Activated naive CD4-positive, alpha-beta T cell treated with anti-CD3 and anti-CD28 coated beads, Interleukin-2, amount 50 U/mL, for 24 hours (primary cell): ENCODE results near the gene RSPH3.
A peak's percentile ranks its signal among the peaks of the same experiment; 100 is the strongest.
"Not testable (repeated sequence)": the region's sequence is repeated elsewhere in the genome, so short reads cannot be mapped to it uniquely, and the experiment has no call there.

Experiments used
- H3K27ac Mint-ChIP-seq: one replicate; pipeline ENCODE4 v1.8.0; 2021; ENCODE audit warnings: mild to moderate bottlenecking, mixed read lengths
- H3K27me3 Mint-ChIP-seq: one replicate; pipeline ENCODE4 v1.8.0; 2021; ENCODE audit warnings: mixed read lengths
- H3K36me3 Mint-ChIP-seq: one replicate; pipeline ENCODE4 v1.8.0; 2021; ENCODE audit warnings: mixed read lengths
- H3K4me1 Mint-ChIP-seq: one replicate; pipeline ENCODE4 v1.8.0; 2021; ENCODE audit warnings: mixed read lengths
- H3K4me3 Mint-ChIP-seq: one replicate; pipeline ENCODE4 v1.8.0; 2021; ENCODE audit warnings: mild to moderate bottlenecking, mixed read lengths
- H3K9me3 Mint-ChIP-seq: one replicate; pipeline ENCODE4 v1.8.0; 2021; ENCODE audit warnings: mixed read lengths

The RSPH3 gene, protein sequence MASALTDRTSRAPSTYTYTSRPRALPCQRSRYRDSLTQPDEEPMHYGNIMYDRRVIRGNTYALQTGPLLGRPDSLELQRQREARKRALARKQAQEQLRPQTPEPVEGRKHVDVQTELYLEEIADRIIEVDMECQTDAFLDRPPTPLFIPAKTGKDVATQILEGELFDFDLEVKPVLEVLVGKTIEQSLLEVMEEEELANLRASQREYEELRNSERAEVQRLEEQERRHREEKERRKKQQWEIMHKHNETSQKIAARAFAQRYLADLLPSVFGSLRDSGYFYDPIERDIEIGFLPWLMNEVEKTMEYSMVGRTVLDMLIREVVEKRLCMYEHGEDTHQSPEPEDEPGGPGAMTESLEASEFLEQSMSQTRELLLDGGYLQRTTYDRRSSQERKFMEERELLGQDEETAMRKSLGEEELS

DNA sequence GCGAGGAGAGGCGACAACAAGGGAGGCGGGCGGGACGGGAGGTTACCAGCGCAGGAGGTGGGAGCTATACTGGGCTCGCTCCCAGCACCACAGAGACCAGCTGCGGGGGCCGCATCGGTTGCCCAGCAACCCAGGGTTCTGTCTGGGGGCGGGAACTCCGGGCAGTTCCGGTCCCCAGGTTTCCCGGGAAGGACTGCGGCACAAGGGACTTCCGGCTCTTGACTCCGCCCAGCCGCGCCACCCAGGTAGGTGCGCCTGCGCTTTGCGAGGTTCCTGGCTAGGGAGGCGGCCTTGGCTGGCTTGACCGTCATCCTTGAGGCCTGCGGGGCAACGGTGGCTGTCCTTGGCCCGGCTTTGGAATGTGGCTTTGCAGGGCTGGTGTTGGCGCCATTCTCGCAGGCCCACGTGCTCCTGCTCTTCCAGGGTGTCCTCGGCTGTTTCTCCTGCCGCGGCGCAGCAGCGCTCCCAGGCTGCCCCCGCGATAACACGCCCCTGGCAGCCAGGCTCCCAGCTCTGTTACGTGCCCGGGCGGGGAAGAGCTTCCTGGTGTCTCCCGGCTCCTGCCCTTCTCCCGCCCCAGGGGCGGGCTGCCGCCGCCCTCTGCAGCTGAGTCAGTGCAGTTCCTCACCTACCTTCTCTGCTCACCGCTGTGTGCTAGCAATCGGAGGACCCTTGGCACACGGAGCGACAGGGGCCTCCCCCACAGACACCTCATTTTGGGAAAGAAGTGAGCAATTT lies at the start of gene RSPH3:
TSS of gene RSPH3 (minus strand) at position 537 of the 738 bp plus-strand sequence. CDS start 652 bp downstream, outside the sequence.
- Mint-ChIP-seq H3K36me3 (peaks cover 9% of the 10 kb centered on the region), H3K4me1 (peaks cover 44% of the 10 kb centered on the region), H3K4me3 (peak within 1 kb of the TSS; percentile 95), H3K9me3 (peaks cover 5% of the 10 kb centered on the region), H3K27me3 (no peaks in the 10 kb centered on the region), H3K27ac (peak within 1 kb of the TSS; percentile 96)

DNA sequence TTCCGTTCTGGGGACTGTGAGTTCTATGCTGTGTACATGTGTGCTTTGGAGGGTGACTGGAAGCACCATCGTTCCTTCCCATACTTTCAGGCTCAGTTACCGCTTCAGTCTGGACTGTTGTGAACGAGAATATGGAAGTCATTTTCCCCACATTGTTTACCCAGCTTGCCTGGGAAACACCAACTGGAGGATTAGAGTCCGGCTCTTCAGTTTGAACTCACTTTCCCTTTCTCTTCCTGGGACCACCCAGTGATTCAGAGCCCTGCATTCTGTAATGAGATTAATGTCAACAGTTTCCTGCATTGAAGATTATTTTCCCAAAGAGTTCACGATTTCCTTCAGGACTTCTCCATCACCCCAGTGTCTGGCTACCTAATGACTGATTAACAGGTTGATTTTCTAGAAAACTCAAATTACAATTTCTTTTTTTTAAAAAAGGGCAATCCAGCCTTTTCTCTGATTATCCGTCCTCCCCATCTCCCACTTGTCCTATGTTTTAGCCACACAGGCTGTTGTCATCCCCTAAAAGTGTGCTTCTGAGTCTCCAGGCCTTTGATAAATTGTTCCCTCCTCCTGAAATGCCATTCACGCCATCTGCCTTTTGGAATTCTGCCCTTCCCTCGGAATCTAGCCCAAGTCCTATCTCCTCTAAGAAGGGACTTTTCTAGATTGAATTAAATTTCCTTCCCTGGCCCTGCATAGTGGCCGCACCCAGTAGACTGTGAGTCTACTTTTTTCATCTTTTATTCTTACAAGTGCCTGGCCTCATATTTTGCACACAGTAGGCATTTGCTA lies 48.1 kb upstream of the RSPH3 start:
- H3K4me3 Mint-ChIP-seq, result no peak overlapping the region
- no peaks in the 10 kb centered on the region for H3K27me3 Mint-ChIP-seq
- H3K4me1 Mint-ChIP-seq, result peaks cover 30% of the 10 kb centered on the region
- H3K27ac Mint-ChIP-seq, result peak overlapping the region; percentile 52
- H3K36me3 Mint-ChIP-seq, result peaks cover 13% of the 10 kb centered on the region
- no peaks in the 10 kb centered on the region for H3K9me3 Mint-ChIP-seq

DNA sequence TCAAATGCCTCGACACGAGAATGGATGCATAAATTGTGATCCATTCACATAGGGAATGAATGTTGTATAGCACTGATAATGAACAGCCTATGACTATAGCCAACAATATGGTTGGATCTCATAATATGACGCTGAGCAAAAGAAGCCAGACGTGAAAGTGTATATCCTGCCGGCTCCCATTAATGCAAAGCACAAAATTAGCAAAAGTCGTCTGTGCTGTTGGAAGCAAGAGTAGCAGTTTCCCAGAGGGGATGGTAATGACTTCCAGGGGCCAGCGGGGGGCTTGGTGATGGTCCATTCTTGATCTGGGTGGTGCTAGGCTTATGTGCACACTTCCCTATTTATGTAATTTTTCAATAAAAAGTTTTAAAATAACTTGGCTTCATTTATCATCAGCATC lies 45.8 kb upstream of the RSPH3 start:
- peak overlapping the region; percentile 96 for H3K4me3 Mint-ChIP-seq
- peak overlapping the region; percentile 98 for H3K27ac Mint-ChIP-seq
- peaks cover 42% of the 10 kb centered on the region for H3K4me1 Mint-ChIP-seq
- H3K36me3 Mint-ChIP-seq, result peaks cover 34% of the 10 kb centered on the region
- H3K27me3 Mint-ChIP-seq, result no peaks in the 10 kb centered on the region
- H3K9me3 Mint-ChIP-seq, result no peaks in the 10 kb centered on the region

DNA sequence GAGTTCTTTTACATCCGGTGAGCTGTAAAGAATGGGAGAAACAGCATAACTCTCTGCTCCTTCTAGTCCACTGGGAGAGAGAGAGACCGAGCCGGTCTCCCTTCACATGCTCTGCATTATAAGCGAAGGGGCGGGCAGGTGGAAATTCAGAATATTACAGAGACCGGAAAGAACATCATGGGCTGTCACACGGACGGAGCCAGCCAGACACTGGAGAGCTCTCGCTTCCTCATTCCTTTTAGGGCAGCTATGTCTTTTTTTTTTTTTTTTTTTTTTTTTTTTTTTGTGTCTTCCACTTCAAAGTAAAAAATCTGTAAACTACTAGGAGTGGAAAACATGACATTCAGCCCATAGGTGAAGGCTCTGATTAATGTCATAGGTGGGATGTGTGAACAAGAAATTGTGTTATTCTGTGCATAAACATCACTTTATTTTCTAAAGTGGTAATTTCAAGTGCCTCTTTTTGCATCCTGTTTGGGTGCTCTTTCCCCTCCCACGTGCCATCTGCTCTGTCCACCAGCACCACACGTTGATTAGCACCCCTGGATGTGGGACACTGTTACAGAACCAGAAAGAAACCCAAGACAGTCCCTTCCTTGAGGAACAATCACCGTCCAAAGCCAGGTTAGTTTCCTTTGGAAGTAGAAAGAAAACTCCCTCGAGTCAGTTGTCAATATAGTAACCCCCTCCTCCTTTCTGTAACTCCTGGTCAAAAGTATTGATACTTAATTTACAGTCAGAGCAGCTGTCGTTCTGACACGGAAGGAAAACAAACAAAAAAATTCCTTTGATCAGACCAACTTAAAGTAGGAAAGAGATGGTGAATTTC lies 45.1 kb upstream of the RSPH3 start, which contains the start of gene TAGAP:
TSS of gene TAGAP (minus strand) at position 93 of the 829 bp plus-strand sequence. CDS start 845 bp downstream, outside the sequence.
- Mint-ChIP-seq H3K27me3 (no peaks in the 10 kb centered on the region), H3K4me3 (peak within 1 kb of the TSS; percentile 96), H3K27ac (peak within 1 kb of the TSS; percentile 98), H3K9me3 (no peaks in the 10 kb centered on the region), H3K4me1 (peaks cover 43% of the 10 kb centered on the region), H3K36me3 (peaks cover 40% of the 10 kb centered on the region)

DNA sequence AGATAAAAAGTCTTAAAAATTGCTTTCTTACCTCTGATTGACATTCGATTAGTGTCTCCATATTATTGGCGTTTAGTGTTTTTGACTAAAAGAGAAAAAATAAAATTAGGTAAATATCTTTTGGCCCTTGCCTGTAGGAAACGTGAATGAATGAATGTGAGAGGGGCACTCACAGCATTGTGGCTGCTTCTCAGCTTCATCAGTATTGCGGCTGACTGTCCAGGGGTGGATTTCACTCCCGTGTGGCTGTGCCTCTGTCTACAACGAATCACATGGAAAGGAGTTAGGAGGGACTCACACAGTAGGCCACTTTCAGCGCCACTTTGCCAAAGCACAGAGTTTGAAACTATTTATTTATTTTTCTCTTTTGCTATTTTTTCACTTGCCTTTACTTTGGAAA lies 43.9 kb upstream of the RSPH3 start:
- peak overlapping the region; percentile 98 for H3K27ac Mint-ChIP-seq
- H3K9me3 Mint-ChIP-seq, result no peaks in the 10 kb centered on the region
- H3K27me3 Mint-ChIP-seq, result no peaks in the 10 kb centered on the region
- H3K36me3 Mint-ChIP-seq, result peaks cover 50% of the 10 kb centered on the region
- H3K4me1 Mint-ChIP-seq, result peaks cover 53% of the 10 kb centered on the region
- H3K4me3 Mint-ChIP-seq, result peak overlapping the region; percentile 96

DNA sequence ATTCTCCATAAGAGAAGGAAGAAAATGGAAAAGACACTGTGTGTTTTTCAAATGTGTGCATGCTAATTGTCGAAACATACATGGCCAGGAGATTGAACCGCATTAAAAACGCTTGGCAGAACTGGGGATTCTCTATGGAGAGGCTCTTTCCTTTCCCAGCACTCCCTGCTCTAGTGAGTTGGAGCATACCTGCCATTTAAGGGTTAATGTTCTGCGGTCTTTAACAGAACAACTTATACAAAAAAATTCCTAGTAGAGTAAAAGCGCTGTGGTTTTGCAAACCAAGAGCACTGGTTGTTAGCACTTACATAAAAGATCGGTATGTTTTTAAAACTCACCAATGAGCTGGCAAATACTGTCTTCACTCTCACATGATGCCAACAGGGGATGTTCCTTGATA lies 43.2 kb upstream of the RSPH3 start:
- H3K27me3 Mint-ChIP-seq, result no peaks in the 10 kb centered on the region
- peak overlapping the region; percentile 98 for H3K27ac Mint-ChIP-seq
- peaks cover 54% of the 10 kb centered on the region for H3K4me1 Mint-ChIP-seq
- H3K36me3 Mint-ChIP-seq, result peaks cover 53% of the 10 kb centered on the region
- H3K9me3 Mint-ChIP-seq, result no peaks in the 10 kb centered on the region
- H3K4me3 Mint-ChIP-seq, result peak overlapping the region; percentile 96

DNA sequence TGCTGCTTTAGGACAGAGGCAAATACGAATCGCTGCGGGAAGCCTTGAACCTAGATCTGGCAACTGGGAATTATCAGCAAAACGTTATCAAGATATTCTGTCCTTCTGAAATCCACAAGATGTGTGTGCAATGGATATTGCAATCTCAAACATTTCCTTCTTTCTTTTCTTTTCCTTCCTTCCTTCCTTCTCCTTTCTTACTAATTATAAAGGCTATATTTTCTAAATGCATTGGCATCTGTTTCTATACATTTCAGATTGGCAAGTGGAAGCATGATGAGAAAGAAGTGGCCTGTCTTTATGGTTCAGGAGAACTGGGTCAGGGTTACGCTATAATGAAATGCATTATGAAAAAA lies 42.8 kb upstream of the RSPH3 start:
- Mint-ChIP-seq H3K36me3 (peaks cover 53% of the 10 kb centered on the region), H3K27me3 (no peaks in the 10 kb centered on the region), H3K4me1 (peaks cover 52% of the 10 kb centered on the region), H3K27ac (peak overlapping the region; percentile 98), H3K4me3 (peak overlapping the region; percentile 96), H3K9me3 (no peaks in the 10 kb centered on the region)

DNA sequence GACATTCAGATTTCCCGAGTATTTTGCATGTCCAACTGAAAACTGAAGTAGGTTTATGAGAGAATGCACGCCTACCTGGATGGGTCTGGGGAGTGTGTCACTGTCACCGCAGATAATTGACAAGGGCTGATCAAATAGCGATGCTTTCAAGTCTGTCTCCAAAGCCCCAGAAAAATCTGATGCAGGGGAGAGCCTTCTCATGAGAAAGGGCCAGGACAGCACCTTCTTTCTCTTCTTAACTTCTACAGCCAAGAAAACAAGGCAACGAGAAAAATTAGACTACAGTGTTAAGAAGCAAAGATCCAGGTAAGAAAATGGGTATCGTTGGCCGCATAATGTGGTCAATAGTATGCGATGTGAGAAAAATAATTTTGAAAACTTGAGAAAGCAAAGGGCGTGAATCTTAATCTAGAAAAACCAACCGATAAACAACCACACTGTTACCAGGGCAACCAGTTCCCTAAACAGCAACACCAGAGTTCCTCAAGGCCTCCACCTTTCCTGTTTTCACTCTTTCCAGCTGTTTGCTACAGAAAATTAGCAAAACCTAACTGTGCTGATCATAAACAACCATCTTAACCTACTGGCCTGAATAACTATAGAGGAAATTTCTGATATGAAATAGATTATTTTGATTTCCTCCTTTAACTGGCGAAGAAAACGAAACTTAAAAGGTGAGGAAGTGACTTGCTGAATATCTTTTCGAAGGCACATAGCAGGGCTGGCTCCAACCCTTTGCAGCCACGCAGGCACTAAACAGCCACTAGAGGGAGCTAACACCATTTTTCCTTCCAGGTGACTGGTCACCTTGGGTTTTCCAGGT lies 42.2 kb upstream of the RSPH3 start:
- Mint-ChIP-seq H3K27me3 (no peaks in the 10 kb centered on the region), H3K4me1 (peaks cover 52% of the 10 kb centered on the region), H3K27ac (peak overlapping the region; percentile 98), H3K4me3 (peak overlapping the region; percentile 96), H3K9me3 (no peaks in the 10 kb centered on the region), H3K36me3 (peaks cover 57% of the 10 kb centered on the region)

DNA sequence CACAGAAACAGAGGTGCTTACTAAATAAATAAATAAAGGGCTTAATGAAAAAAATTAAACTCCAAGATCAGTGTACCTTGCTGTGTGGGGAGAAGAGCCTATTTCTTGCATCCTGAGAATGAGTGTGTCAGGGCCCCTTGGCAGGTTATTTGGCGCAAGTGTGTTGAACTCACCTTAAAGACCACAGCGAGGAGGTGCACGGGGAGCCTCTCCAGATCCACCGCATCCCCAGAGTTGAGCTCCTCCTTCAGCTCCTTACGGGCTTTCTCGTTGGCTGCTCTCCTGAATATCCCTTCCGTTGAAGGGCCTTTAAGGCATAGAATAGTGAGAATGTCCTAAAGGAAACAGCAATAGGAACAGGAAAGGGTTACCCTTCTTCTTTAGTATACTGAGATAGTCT lies 41.2 kb upstream of the RSPH3 start:
- Mint-ChIP-seq H3K27me3 (no peaks in the 10 kb centered on the region), H3K36me3 (peaks cover 60% of the 10 kb centered on the region)

DNA sequence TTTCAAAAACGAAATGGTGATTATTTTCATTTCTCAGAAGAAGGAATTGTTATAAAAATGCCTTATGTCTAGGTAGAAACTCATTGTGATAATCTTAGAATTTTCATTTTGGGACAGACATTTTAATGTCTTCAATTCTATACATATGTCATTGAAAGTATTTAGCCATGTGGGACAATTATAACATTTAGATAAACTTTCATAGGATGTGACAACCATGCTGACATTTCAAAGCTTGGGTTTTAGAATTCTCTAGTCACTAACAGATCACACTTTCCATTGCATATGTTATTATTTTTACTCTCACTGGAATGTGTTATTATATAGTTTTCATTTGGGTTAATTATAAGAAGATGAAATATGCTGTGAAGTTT lies 39.9 kb upstream of the RSPH3 start:
- H3K4me1 Mint-ChIP-seq, result peaks cover 52% of the 10 kb centered on the region
- H3K36me3 Mint-ChIP-seq, result peaks cover 67% of the 10 kb centered on the region
- peak overlapping the region; percentile 98 for H3K27ac Mint-ChIP-seq
- H3K27me3 Mint-ChIP-seq, result no peaks in the 10 kb centered on the region
- no peaks in the 10 kb centered on the region for H3K9me3 Mint-ChIP-seq
- H3K4me3 Mint-ChIP-seq, result peak overlapping the region; percentile 96

More for the DNA sequence above, 41.2 kb upstream of the RSPH3 start:
- Mint-ChIP-seq H3K27ac (peak overlapping the region; percentile 98), H3K9me3 (no peaks in the 10 kb centered on the region), H3K4me3 (peak overlapping the region; percentile 96), H3K4me1 (peaks cover 51% of the 10 kb centered on the region)

DNA sequence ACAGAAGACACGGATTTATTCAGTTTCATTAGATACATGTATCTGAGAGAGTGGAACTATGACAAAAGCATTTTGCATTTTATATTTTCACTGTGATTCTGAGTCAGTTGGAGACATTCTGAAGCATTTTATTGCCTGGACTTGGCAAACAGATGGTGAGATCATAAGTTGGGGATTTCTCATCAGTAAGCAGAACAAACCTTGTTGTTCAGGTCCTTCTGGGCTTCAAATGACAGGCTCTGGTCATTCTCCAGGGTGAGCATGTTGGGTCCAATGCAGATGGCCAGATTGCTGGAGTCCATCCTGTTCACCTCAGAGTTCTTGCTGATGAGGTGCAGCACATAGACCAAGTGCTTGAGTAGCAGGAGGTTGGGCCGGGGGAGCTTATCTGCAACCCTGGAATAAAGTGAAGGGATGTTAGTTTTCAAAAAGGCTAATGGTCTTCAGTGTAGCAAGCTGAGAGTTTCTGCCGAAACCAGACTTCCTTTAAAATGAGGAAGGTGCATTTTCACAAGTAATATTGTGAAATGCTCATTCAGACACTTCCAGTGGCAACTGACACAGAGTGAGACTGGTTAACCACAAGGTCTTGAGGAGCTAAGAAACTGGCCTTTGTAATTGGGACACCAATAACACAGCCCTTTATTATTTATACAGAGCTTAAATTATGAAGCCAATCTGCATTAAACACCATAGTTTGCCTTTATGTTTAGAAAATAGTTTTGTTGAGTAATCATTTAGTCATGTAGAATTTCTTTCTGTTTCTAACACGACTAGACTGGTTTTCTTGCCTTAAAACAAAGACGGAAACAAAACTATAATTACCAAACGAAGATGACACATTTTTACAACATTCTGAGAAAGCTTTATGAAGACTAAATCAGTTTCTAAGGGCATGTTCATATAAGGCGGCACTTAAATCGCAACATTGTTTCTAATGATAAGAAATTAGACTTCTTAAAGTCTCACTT lies 39.2 kb upstream of the RSPH3 start:
- Mint-ChIP-seq H3K4me1 (peaks cover 53% of the 10 kb centered on the region), H3K36me3 (peaks cover 68% of the 10 kb centered on the region), H3K27ac (peak overlapping the region; percentile 98), H3K27me3 (no peaks in the 10 kb centered on the region), H3K4me3 (peak overlapping the region; percentile 96), H3K9me3 (no peaks in the 10 kb centered on the region)

DNA sequence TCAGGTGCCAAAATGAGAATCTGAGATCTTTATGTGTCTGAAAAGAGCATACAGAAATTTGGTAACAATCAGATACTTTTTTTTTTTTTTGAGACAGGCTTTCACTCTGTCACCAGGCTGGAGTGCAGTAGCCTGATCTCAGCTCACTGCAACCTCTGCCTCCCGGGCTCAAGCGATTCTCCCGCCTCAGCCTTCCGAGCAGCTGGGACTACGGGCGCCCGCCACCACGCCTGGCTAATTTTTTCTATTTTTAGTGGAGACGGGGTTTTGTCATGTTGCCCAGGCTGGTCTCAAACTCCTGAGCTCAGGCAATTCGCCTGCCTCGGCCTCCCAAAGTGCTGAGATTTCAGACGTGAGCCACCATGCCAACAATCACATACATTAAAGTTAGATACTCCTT lies 38.3 kb upstream of the RSPH3 start:
- Mint-ChIP-seq H3K4me3 (peak overlapping the region; percentile 96), H3K27ac (peak overlapping the region; percentile 94), H3K36me3 (peaks cover 60% of the 10 kb centered on the region), H3K4me1 (peaks cover 57% of the 10 kb centered on the region)
- H3K27me3 Mint-ChIP-seq, H3K9me3 Mint-ChIP-seq: not testable (repeated sequence)

DNA sequence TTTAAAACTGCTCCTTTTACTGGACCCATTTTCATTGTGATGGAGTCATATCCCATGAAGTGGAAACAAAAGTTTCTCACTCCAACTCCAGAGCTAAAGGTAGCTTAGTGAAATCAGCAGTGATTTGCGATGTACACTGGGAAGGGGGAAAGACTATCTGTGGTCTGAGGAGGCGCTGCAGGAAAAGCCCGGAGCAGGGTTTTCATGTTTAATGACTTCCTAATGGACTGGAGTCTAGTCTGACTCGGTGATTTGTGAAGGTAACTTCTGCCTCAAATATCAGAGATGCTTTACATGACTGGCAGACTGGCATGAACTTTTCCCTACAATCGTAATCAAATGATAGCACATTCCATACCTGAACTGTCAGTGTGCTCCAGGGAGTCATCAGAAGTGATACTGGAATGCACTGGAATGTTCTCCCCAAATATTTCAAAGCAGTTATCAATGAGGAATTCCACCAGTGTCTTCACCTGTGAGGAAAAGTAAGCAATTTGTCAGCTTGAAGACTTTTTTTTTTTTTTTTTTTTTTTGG lies 37.8 kb upstream of the RSPH3 start:
- no peaks in the 10 kb centered on the region for H3K9me3 Mint-ChIP-seq
- peaks cover 55% of the 10 kb centered on the region for H3K36me3 Mint-ChIP-seq
- H3K4me3 Mint-ChIP-seq, result peak overlapping the region; percentile 82
- no peaks in the 10 kb centered on the region for H3K27me3 Mint-ChIP-seq
- H3K4me1 Mint-ChIP-seq, result peaks cover 60% of the 10 kb centered on the region
- H3K27ac Mint-ChIP-seq, result peak overlapping the region; percentile 94
